B cell (primary cell): Measurements from ENCODE around the gene ERBB4. TPM values are rescaled to one million over a fixed set of nuclear protein-coding genes. Genes with fewer than 3 reads are reported as not detected.

Experiments used
- ATAC-seq: fragments of 200-7000 bp; cut with Tn5 transposase; one replicate; pipeline ENCODE4 v1.10.0; 2021; ENCODE audit warnings: low read depth, mild to moderate bottlenecking, moderate number of reproducible peaks, moderate library complexity
- CTCF ChIA-PET: fragments of 350-600 bp; sonication (Branson Sonifier 250); formaldehyde crosslinking; loops from one replicate; lab custom pipeline; 2021; ENCODE audit warnings: antibody characterized with exemption, inconsistent platforms; lab: Charles Lee
- POLR2A ChIA-PET: fragments of 350-600 bp; sonication (Branson Sonifier 250); formaldehyde crosslinking; loops from one replicate; lab custom pipeline; 2021; ENCODE audit warnings: antibody characterized with exemption; lab: Charles Lee
- DNase-seq: peaks from one replicate; pipeline ENCODE4 v3.0.0; 2013
- H2AFZ ChIP-seq: 2 replicates; pipeline ENCODE4 v1.6.1; 2012; ENCODE audit warnings: mild to moderate bottlenecking, low read depth, low read length; ENCODE audit not compliant: insufficient read depth, poor library complexity, severe bottlenecking
- H3K27ac ChIP-seq, 2 donors: 1 replicate in 1 of 2; 2 replicates in 1 of 2; pipeline ENCODE4 v1.5.1; 2012 to 2013; ENCODE audit warnings: low read length in 2 of 2, mild to moderate bottlenecking in 2 of 2, moderate library complexity in 1 of 2
- H3K27me3 ChIP-seq, 4 experiments: fragments of 200-600 bp in 1 of 4; sonication (generic) in 1 of 4; replicated peaks in 1 of 4; 1 replicate in 2 of 4; 2 replicates in 2 of 4; pipeline versions ENCODE4 v1.6.1 to v1.7.0; 2013 to 2016; ENCODE audit warnings: low read length in 3 of 4, mild to moderate bottlenecking in 2 of 4, mixed read lengths in 1 of 4, moderate library complexity in 1 of 4; ENCODE audit not compliant: insufficient read depth in 4 of 4, control insufficient read depth in 3 of 4; ENCODE audit errors: control extremely low read depth in 1 of 4
- H3K36me3 ChIP-seq, 2 experiments: replicated peaks in 1 of 2; 1 replicate in 1 of 2; 2 replicates in 1 of 2; pipeline versions ENCODE4 v1.6.1 to v1.7.1; 2013; ENCODE audit warnings: low read length in 1 of 2; ENCODE audit not compliant: insufficient read depth in 2 of 2, control insufficient read depth in 1 of 2; ENCODE audit errors: control extremely low read depth in 1 of 2, extremely low read depth in 1 of 2
- H3K4me1 ChIP-seq, 2 donors: fragments of 200-600 bp in 1 of 2; sonication (generic) in 1 of 2; 1 replicate in 1 of 2; 2 replicates in 1 of 2; pipeline versions ENCODE4 v1.5.1 to v1.6.1; 2013 to 2017; ENCODE audit warnings: low read length in 2 of 2; ENCODE audit not compliant: control insufficient read depth in 2 of 2, insufficient read depth in 2 of 2
- H3K4me2 ChIP-seq: replicated peaks from 2 replicates; pipeline ENCODE3; 2012; ENCODE audit warnings: mild to moderate bottlenecking, low read depth, low read length; ENCODE audit not compliant: poor library complexity, severe bottlenecking
- H3K4me3 ChIP-seq, 5 experiments: fragments of 200-600 bp in 1 of 5; sonication (generic) in 1 of 5; 1 replicate in 3 of 5; 2 replicates in 2 of 5; pipeline versions ENCODE4 v1.5.1 to v1.7.0; 2011 to 2016; ENCODE audit warnings: low read length in 4 of 5, mild to moderate bottlenecking in 4 of 5, low read depth in 2 of 5, control low read depth in 1 of 5, moderate library complexity in 1 of 5; ENCODE audit not compliant: insufficient read depth in 1 of 5; ENCODE audit errors: control extremely low read depth in 1 of 5, extremely low read depth in 1 of 5
- H3K79me2 ChIP-seq: fragments of 200-600 bp; sonication (generic); one replicate; pipeline ENCODE4 v1.6.0; 2016; ENCODE audit warnings: low read length; ENCODE audit not compliant: control insufficient read depth, insufficient read depth
- H3K9ac ChIP-seq: fragments of 200-600 bp; sonication (generic); 2 replicates; pipeline ENCODE4 v1.6.1; 2017; ENCODE audit warnings: mild to moderate bottlenecking, low read length, moderate library complexity
- H3K9me3 ChIP-seq, 3 donors: one replicate each; pipeline versions ENCODE4 v1.6.1 to v1.7.1; 2013; ENCODE audit warnings: low read length in 2 of 3; ENCODE audit not compliant: control insufficient read depth in 2 of 3, insufficient read depth in 1 of 3; ENCODE audit errors: control extremely low read depth in 1 of 3
- H4K20me1 ChIP-seq: 2 replicates; pipeline ENCODE4 v1.6.0; 2012; ENCODE audit warnings: mild to moderate bottlenecking, low read length; ENCODE audit not compliant: insufficient read depth, control insufficient read depth, poor library complexity, severe bottlenecking
- H3K27ac Mint-ChIP-seq: one replicate; pipeline ENCODE4 v1.8.0; 2021; ENCODE audit warnings: mixed read lengths
- H3K27me3 Mint-ChIP-seq: one replicate; pipeline ENCODE4 v1.8.0; 2021; ENCODE audit warnings: mixed read lengths
- H3K4me1 Mint-ChIP-seq: one replicate; pipeline ENCODE4 v1.8.0; 2021; ENCODE audit warnings: mixed read lengths
- H3K4me3 Mint-ChIP-seq: one replicate; pipeline ENCODE4 v1.8.0; 2021; ENCODE audit warnings: mixed read lengths
- H3K9me3 Mint-ChIP-seq: one replicate; pipeline ENCODE4 v1.8.0; 2022; ENCODE audit warnings: mixed read lengths; ENCODE audit not compliant: insufficient read depth
- CTCF ChIP-seq: fragments of 200-600 bp; IDR thresholded peaks from one replicate; pipeline ENCODE4 v1.8.0; 2022; ENCODE audit warnings: antibody characterized with exemption, mild to moderate bottlenecking
- EZH2 ChIP-seq: IDR thresholded peaks from 2 replicates; pipeline ENCODE4 v1.6.1; 2012; ENCODE audit warnings: borderline replicate concordance, low read depth, mild to moderate bottlenecking, moderate library complexity, low read length; ENCODE audit not compliant: insufficient read depth, poor library complexity, severe bottlenecking
- WGBS: methylation state at CpG from one replicate; pipeline ENCODE4 v1.1.5; 2013; ENCODE audit warnings: missing lambda C conversion rate; ENCODE audit not compliant: insufficient coverage; 5-methylcytosine and 5-hydroxymethylcytosine counted together
- intact Hi-C: fragments of 100-400 bp; cut with micrococcal nuclease; formaldehyde crosslinking; loops from one replicate; pipeline ENCODE4 v1.10.0; 2022
- polyA plus RNA-seq: library from polyadenylated mRNA; depleted of rRNA; stranded (reverse); fragments of >200 nt; gene quantifications from 2 replicates; pipeline ENCODE4 v1.2.3, GENCODE V29; 2012
- total RNA-seq, 2 donors: library from RNA; stranded (reverse); fragments of 120-200 nt in 1 of 2; gene quantifications; 1 replicate in 1 of 2; 2 replicates in 1 of 2; pipeline versions ENCODE4 v1.2.3 to v1.2.4, GENCODE V29; 2013 to 2022

Gene ERBB4
- total and polyA plus RNA-seq, 2 donors (not counting 1 experiment from before 2014, with no cell fraction given): not detected

- peak overlapping the region; percentile 62 for H3K4me2 ChIP-seq
- peaks cover 0 to 27% (median 26%) of the 10 kb centered on the region in 4 experiments for H3K27me3 ChIP-seq
- TF ChIP-seq EZH2 (no peak), CTCF (no peak)
- H3K27ac ChIP-seq: no peak overlapping the region
- ChIA-PET POLR2A (no interaction called here), CTCF (no interaction called here)
- peaks cover 56% of the 10 kb centered on the region for H3K27me3 Mint-ChIP-seq
- intact Hi-C loops: no loop called here
- H3K27ac Mint-ChIP-seq: no peak overlapping the region
- H2AFZ ChIP-seq: peak overlapping the region; percentile 46
- H3K9ac ChIP-seq: no peak overlapping the region
- WGBS: 60% methylated on average over 6 of the region's 30 CpGs
- H3K4me1 Mint-ChIP-seq: peaks cover 12% of the 10 kb centered on the region
- DNase-seq (no peak), ATAC-seq (no peak)
- no peak overlapping the region for H3K4me3 ChIP-seq
- H3K36me3 ChIP-seq: no peaks in the 10 kb centered on the region
- H3K79me2 ChIP-seq: no peaks in the 10 kb centered on the region
- no peaks in the 10 kb centered on the region for H4K20me1 ChIP-seq
- no peaks in the 10 kb centered on the region for H3K9me3 Mint-ChIP-seq
- H3K4me1 ChIP-seq: peaks cover 18 to 30% of the 10 kb centered on the region in 2 donors
- peaks cover 0 to 3% (median 1%) of the 10 kb centered on the region in 3 donors for H3K9me3 ChIP-seq
- no peak overlapping the region for H3K4me3 Mint-ChIP-seq
Observed at GRCh38 chr2:212539072-212539880, 674 bp upstream of the ERBB4 start.

GRCh38 chr2:212537726-212538304 lies 787 bp downstream of the ERBB4 start:
- Histone ChIP-seq H3K79me2 (no peaks in the 10 kb centered on the region), H3K27ac (no peak overlapping the region), H3K4me3 (no peak overlapping the region), H3K4me2 (peak overlapping the region; percentile 62), H3K36me3 (no peaks in the 10 kb centered on the region), H3K9ac (no peak overlapping the region), H3K27me3 (peaks cover 0 to 39% (median 28%) of the 10 kb centered on the region in 4 experiments), H3K4me1 (peaks cover 18 to 30% of the 10 kb centered on the region in 2 donors), H3K9me3 (peaks cover 0 to 3% (median 1%) of the 10 kb centered on the region in 3 donors), H4K20me1 (no peaks in the 10 kb centered on the region), H2AFZ (peak overlapping the region; percentile 16)
- DNase-seq (peak; percentile 5), ATAC-seq (no peak)
- no peak overlapping the region for H3K27ac Mint-ChIP-seq
- H3K27me3 Mint-ChIP-seq: peaks cover 64% of the 10 kb centered on the region
- H3K4me3 Mint-ChIP-seq: peak overlapping the region; percentile 13
- TF ChIP-seq CTCF (no peak), EZH2 (no peak)
- whole genome bisulfite sequencing: 4% methylated on average over 42 of the region's 44 CpGs
- CTCF ChIA-PET: no interaction called here
- intact Hi-C loops: no loop called here
- POLR2A ChIA-PET: no interaction called here
- no peaks in the 10 kb centered on the region for H3K9me3 Mint-ChIP-seq
- peaks cover 12% of the 10 kb centered on the region for H3K4me1 Mint-ChIP-seq
